ENCODE data around the gene CSF1R. TPM values are rescaled to one million over a fixed set of nuclear protein-coding genes. Genes with fewer than 3 reads are reported as not detected.

The CSF1R gene
- total and polyA plus RNA-seq, 2 of the 8 experiments (the other 6 are each of a cell fraction or from before 2014, with no cell fraction given): 0.12 TPM; not detected in 1

DNA sequence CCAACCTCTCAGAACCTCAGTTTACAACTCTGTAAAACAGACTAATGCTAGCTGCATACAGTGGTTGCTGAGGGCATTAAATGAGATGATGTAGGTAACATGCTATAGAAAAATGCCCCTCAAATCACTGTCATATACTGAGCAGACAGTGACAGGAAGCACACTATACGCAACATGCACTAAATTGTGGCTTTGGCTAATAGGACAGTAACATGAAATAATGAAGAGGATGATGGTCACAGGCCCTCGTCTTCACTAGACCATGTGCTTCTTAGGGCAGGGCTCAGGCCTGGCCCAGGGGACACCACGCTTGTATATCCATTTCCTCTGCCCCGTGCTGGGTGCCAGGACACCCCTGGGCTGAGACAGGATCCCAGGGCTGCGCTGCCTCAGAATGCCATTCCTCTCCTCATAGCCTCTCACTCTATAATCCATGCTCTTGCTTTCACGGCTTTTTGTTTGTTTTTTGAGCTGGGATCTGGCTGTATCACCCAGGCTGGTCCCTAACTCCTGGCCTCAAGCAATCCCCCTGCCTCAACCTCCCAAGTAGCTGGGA lies 18.9 kb downstream of the CSF1R start:
- Histone ChIP-seq H3K4me3 (ENCODE audit: extremely low read depth in 1 of 4, insufficient read depth in 2 of 4, low read depth in 3 of 4, low read length in 4 of 4) (no peak overlapping the region), H3K9me3 (ENCODE audit: insufficient read depth in 2 of 2, low read depth in 1 of 2, low read length in 1 of 2) (no peaks in the 10 kb centered on the region), H3K27ac (ENCODE audit: low read depth, low read length) (no peak overlapping the region), H2BK15ac (ENCODE audit: low read length) (no peak overlapping the region), H3K4me2 (ENCODE audit: insufficient read depth in 1 of 2, low read depth in 2 of 2, low read length in 2 of 2) (no peak overlapping the region), H4K20me1 (replicated peaks in 1 of 2; ENCODE audit: control insufficient read depth in 1 of 2, insufficient read depth in 2 of 2, low read length in 2 of 2) (no peaks in the 10 kb centered on the region), H2BK120ac (replicated peaks; ENCODE audit: low read depth, low read length) (no peak overlapping the region), H3K4ac (replicated peaks; ENCODE audit: insufficient read length, low read depth, low read length) (no peak overlapping the region), H3K14ac (ENCODE audit: insufficient read length) (no peak overlapping the region), H3K27me3 (replicated peaks in 1 of 4; ENCODE audit: control insufficient read depth in 3 of 4, extremely low read depth in 1 of 4, insufficient read depth in 3 of 4, low read length in 3 of 4) (no peaks in the 10 kb centered on the region; a peak in 1 of 7 replicates), H3K4me1 (replicated peaks in 1 of 4; ENCODE audit: control insufficient read depth in 3 of 4, insufficient read depth in 4 of 4, low read length in 3 of 4) (peaks cover 0 to 18% (median 4%) of the 10 kb centered on the region in 4 experiments; a peak in 5 of 7 replicates), H3K79me1 (ENCODE audit: low read depth, low read length) (no peaks in the 10 kb centered on the region), H2BK12ac (ENCODE audit: low read depth, low read length) (no peak overlapping the region), H2BK5ac (ENCODE audit: low read depth, low read length) (no peak overlapping the region), H3K36me3 (ENCODE audit: control insufficient read depth in 2 of 4, insufficient read depth in 4 of 4, low read length in 3 of 4) (no peaks in the 10 kb centered on the region), H4K91ac (replicated peaks; ENCODE audit: insufficient read length, low read length) (no peak overlapping the region), H4K8ac (ENCODE audit: extremely low read depth, insufficient read depth, low read length) (no peak overlapping the region), H3K23me2 (ENCODE audit: low read depth, low read length) (no peaks in the 10 kb centered on the region), H3K18ac (ENCODE audit: extremely low read depth, low read length) (no peak overlapping the region), H2BK20ac (ENCODE audit: low read length) (no peak overlapping the region), H3K23ac (ENCODE audit: insufficient read length) (no peak overlapping the region), H4K5ac (ENCODE audit: insufficient read length, low read depth, low read length) (no peak overlapping the region), H3K56ac (replicated peaks; ENCODE audit: insufficient read length, low read depth, low read length) (no peak overlapping the region), H2AK5ac (ENCODE audit: low read depth, low read length) (no peak overlapping the region), H3K9ac (replicated peaks in 1 of 4; ENCODE audit: extremely low read depth in 1 of 4, low read depth in 3 of 4, low read length in 3 of 4) (no peak overlapping the region), H2AFZ (ENCODE audit: low read length) (no peak overlapping the region), H3K79me2 (ENCODE audit: control insufficient read depth in 1 of 2, insufficient read depth in 2 of 2, low read length in 2 of 2) (no peaks in the 10 kb centered on the region)
- DNase-seq (ENCODE audit: low read depth in 1 of 2, low spot score in 2 of 2) (no peak), FAIRE-seq (no peak)
- TF ChIP-seq ASH2L (IDR thresholded peaks at IDR 0.05; ENCODE audit: low read length) (no peak), SUZ12 (IDR thresholded peaks at IDR 0.05; ENCODE audit: low read length) (no peak), SAP30 (IDR thresholded peaks at IDR 0.05; ENCODE audit: insufficient read depth, insufficient replicate concordance, low read length) (no peak), RAD21 (IDR thresholded peaks at IDR 0.05 in 1 of 2, conservative IDR thresholded peaks at IDR 0.05 in 1 of 2; ENCODE audit: low read depth in 2 of 2, low read length in 2 of 2) (no peak)
- TF ChIP-seq, protein P1, sequence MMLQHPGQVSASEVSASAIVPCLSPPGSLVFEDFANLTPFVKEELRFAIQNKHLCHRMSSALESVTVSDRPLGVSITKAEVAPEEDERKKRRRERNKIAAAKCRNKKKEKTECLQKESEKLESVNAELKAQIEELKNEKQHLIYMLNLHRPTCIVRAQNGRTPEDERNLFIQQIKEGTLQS (IDR thresholded peaks at IDR 0.05; ENCODE audit: insufficient read depth, low read depth, low read length): no peak
- CTCF ChIA-PET (ENCODE audit: partially characterized antibody): interaction anchor here (0.6 to 2.1 kb wide), 4 partner anchors 8 to 46 kb away, joined by 4 to 8 read pairs (median 6); no protein-coding TSS in a partner anchor
- POLR2A ChIA-PET (ENCODE audit: partially characterized antibody): interaction anchor here (0.6 kb wide), 1 partner anchor 426 kb away, joined by 3 read pairs; no protein-coding TSS in a partner anchor
- 87% methylated on average over 6 of the region's 6 CpGs; no CpG with 5 or more reads in 1 of the 2 experiments for WGBS, 2 experiments (ENCODE audit: extremely low coverage in 1 of 2, insufficient coverage in 1 of 2, insufficient read length in 1 of 2, insufficient replicate concordance in 2 of 2, low coverage in 1 of 2, low lambda C conversion rate in 2 of 2, missing lambda C conversion rate in 1 of 2)
